Fibroblast of skin of right biceps (primary cell): ENCODE measurements around the gene ARHGAP36.
A peak's percentile ranks its signal among the peaks of the same experiment; 100 is the strongest.

Source experiments
- DNase-seq: peaks from one replicate; pipeline ENCODE4 v3.0.0-alpha.2; 2013

Gene ARHGAP36, protein sequence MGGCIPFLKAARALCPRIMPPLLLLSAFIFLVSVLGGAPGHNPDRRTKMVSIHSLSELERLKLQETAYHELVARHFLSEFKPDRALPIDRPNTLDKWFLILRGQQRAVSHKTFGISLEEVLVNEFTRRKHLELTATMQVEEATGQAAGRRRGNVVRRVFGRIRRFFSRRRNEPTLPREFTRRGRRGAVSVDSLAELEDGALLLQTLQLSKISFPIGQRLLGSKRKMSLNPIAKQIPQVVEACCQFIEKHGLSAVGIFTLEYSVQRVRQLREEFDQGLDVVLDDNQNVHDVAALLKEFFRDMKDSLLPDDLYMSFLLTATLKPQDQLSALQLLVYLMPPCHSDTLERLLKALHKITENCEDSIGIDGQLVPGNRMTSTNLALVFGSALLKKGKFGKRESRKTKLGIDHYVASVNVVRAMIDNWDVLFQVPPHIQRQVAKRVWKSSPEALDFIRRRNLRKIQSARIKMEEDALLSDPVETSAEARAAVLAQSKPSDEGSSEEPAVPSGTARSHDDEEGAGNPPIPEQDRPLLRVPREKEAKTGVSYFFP

DNA sequence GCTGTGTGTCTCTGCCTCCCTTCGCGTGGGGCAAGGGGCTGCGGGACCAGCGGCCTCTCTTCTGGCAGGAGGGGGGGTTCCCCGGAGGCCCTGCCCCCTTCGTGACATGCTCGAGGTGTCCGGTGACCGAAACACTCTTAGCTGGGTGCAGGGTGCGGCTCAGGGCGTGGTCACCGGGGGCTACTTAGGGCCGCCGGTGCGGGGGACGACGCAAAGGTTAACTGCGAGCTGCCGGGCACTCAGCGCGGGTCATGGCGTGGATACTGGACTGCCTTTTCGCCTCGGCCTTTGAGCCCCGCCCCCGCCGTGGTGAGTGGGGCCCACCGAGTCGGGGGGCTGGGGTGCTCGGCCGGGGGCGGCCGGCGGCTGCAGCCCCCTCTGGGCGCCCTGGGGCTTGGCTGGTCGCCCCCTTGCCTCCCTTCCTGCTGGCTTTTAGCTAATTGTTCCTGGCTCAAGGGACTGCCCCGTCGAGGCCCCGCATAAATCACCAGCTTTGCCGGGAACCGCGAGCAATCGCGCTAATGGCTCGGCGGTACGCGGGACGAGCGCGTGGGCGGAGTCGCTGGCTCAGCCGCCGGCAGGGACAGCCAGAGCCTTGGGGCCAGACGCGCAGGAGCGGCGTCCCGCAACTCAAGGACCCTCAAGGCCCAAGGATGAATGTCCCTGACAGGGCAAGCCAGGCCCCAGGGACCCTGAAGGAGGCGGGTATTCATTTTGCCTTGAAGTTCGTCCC, at the start of gene ARHGAP36:
ARHGAP36 (plus strand) TSS at position 211 of the 733 bp plus-strand sequence. CDS start 23,320 bp downstream, outside the sequence.
- no peak for DNase-seq

DNA sequence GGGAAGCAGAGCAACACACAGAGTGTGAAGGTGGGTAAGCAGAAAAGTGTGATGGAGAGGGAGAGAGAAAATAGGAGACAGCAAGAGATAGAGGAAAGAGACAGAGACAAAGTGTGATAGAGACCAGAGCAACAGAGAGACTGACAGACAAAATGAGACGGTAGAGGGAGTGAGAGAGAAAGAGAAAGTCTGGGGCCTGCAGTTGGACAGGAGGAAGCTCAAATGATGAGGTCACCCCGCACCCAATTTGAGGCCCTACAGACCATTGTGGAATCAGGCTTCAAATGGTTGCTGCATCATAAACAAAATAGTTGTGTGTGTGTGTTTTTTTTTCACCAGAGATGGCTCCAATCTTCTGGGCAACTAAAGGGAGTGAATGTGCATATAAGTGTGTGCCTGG, 48.0 kb upstream of the ARHGAP36 start:
- no peak for DNase-seq

GRCh38 chrX:131025336-131025735, 32.8 kb upstream of the ARHGAP36 start:
- no peak for DNase-seq

DNA sequence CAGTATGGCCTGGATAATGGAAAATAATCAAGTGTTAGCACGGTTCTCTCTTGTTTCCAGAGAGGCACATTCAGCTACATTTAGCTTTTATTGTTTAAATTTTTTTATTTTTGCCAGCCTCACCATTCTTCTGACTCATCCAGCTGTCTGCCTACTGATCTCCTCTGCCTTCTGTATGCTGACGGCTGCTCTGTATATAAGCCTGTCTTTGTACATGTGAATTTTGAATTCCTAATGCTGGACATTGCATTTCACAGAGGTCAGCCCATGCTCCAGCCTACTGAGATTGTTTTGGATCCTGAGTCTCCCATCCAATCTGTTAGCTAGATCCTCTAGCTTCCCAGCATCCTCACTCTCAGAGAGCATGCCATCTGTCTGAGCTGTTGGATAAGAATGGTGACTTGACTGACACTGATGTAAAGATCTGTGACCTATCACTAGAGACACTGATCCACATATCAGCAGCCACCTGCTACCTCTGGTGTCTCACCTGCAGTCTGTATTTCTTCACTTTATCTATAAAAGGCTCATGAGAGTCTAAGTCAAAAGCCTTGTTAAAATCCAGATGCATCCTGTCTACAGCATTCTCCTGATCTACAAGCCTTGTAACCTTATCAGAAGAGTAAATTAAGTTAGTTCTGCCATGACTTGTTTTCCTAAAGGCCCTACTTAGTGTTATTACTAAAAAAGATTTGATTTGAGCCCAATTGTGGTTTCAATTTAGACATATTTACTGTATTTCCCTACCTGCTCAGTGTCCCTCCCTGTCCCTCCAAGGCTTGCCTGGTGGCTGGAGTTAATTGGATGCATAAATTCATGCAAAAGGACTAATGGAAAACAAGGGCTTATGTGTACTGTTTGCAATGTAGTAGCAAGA, 25.6 kb upstream of the ARHGAP36 start:
- no peak for DNase-seq

DNA sequence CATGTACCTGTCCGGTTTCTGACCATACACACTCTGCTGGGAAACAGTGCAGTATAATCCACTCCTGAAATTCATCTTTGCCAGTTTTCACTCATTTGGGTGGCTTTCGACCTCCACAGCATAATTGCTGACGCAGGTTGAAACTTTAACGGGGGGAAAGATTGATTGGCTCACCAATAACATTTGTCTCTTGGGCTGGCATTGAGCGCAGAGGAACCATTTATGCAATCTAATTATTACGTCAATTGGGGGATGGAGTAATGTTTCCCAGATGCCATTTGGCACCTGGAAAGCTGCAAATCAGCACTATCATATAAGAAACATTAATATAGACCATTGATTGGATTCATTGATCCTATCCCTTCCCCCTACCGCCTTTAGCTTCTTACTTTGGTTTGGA, 24.1 kb upstream of the ARHGAP36 start:
- DNase-seq, result no peak

GRCh38 chrX:131040781-131041180, 17.4 kb upstream of the ARHGAP36 start:
- no peak for DNase-seq

- DNase-seq, result no peak
These were observed 16.5 kb upstream of the ARHGAP36 start for GRCh38 chrX:131041667-131042066.

- DNase-seq, result no peak
These were observed 12.4 kb upstream of the ARHGAP36 start for GRCh38 chrX:131045726-131046125.

GRCh38 chrX:131046596-131046995, 11.6 kb upstream of the ARHGAP36 start:
- DNase-seq, result no peak

GRCh38 chrX:131047180-131047579, 11.0 kb upstream of the ARHGAP36 start:
- DNase-seq, result no peak

GRCh38 chrX:131053076-131053475, 5.1 kb upstream of the ARHGAP36 start:
- no peak for DNase-seq

DNA sequence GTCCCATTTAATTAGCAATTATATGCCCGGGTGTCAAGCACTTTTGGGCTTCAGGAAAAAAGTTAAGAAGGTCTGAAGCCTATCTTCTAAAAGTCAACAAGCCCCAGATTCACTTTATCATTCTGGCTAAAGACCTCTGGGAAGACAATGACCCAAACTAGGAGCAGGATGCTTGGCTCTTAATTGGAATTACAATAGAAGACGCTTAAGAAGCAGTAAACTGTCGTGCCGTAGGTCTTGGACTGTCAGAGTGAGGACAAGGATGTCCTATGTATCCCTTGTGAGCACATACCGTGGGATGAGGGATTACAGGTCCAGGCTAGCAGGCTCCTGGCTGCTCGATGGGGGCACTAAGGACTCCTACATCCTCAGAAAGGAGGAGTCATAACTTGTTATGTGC, 3.2 kb upstream of the ARHGAP36 start:
- DNase-seq, result no peak

DNA sequence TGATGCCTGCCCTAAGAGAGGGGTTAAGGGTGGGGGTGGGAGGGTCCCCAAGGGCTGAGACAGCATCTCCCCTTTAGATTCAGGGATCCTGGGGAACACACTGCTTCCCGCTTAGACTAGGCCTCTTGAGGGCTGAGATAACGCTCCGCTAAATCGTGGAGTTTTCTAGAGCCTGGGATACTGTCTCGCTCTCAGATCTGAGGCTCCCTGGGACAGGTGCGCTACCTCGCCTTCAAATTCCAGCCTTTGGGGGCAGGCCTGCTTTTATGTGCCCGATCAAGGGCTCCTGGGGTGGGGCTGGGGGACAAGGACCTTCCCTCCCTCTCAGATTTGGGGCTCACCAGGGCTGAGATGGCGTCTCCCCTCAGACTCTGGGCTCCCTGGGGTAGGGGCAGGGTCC, 440 bp upstream of the ARHGAP36 start:
- DNase-seq, result no peak

- DNase-seq, result no peak
These were observed 1.1 kb downstream of the ARHGAP36 start for GRCh38 chrX:131059246-131059645.

- no peak for DNase-seq
These were observed 2.0 kb downstream of the ARHGAP36 start for GRCh38 chrX:131060147-131060546.

GRCh38 chrX:131061306-131061705, 3.2 kb downstream of the ARHGAP36 start:
- no peak for DNase-seq

DNA sequence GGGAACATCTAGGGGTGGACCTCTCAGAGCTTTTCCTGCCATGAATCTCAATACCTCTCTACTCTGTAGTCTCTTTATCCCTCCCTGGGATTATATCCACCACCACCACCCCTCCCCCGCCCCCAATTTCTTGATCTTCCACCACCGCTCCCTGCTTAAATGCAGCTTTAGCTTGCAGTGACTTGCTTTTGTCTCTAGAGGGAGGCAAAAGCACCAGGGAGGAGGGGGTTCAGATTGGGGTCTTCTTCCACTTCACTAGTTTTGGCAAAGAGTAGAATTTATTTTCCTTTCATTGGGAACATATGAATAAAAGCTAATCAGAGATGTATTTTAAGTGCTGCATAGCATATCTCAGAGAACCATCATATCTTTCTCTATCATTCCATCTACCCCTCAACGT, 5.5 kb downstream of the ARHGAP36 start:
- no peak for DNase-seq

GRCh38 chrX:131066237-131066636, 8.1 kb downstream of the ARHGAP36 start:
- DNase-seq, result no peak

DNA sequence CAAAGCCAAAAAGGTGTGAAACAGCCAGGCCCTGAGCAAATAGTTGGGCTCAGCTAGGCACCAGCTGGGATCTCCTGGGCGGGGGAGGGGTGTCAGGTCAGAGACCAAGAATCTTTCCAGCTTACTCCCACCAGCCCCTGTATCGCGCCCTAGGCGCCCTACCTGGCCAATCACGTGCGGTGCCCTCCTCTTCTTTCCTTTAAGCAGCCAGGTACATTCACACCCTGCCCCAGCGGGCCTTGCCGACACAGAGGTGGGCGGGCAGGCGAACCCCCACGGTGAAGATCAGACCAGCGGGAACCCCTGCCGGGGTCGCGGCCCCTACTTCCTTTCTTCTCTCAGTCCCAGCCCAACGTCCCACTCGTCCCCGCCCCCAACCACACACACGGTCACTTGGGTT, 9.1 kb downstream of the ARHGAP36 start:
- DNase-seq, result no peak

GRCh38 chrX:131067846-131068745, 9.9 kb downstream of the ARHGAP36 start:
- no peak for DNase-seq

DNA sequence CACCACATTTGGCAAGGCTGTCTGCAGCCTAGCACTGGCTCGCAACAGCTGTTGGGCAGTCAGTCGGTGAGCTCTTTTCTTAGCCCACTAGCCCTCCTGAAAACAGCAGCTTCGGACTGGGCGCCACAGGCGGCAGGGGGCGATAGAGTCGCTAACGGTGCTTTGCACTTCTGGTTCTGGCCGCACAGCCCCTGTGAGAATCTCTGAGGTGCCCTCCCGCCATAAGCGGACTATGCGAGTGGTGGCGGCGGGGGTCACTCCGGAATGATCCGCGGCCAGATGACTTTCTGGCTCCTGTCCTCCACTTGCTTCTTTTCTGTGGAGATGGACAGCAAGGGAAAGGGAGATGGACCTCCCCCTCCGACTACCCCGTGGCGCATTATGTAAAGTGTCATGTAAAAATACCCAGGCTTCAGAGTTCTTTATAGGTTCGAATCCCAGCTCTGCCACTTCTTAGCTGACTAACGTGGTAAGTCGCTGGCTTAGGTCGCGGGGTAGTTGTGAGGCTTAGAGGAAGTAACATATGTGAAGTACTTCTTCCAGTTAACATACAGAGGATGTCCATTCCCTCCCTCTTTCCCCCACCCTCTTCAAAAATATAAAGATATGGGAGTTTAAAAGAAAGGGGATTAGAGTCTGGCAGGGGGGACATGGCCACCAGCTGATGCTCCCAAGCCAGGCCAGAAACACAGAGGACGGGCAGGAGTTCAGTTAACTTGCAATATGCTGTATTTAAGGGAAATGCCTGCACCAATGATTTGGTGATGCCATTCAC, 11.0 kb downstream of the ARHGAP36 start:
- peak; percentile 7 for DNase-seq
